ENCODE results near the gene MYO6. TPM values are rescaled to one million over a fixed set of nuclear protein-coding genes. Genes with fewer than 3 reads are reported as not detected.

The MYO6 gene
- total RNA-seq, 1 experiment from 2014 or later, result 122 TPM

- H3K4me1 Mint-ChIP-seq (ENCODE audit: low read depth, unreplicated experiment), result no peaks in the 10 kb centered on the region
- no TSS peak for BruUV-seq (replicated peaks)
- peaks cover 20% of the 10 kb centered on the region for H3K27me3 Mint-ChIP-seq (ENCODE audit: unreplicated experiment)
- H3K27ac Mint-ChIP-seq (ENCODE audit: unreplicated experiment), result no peak overlapping the region
- no peak for DNase-seq
- CTCF ChIA-PET, result no interaction called here
- TF ChIP-seq, protein P1, sequence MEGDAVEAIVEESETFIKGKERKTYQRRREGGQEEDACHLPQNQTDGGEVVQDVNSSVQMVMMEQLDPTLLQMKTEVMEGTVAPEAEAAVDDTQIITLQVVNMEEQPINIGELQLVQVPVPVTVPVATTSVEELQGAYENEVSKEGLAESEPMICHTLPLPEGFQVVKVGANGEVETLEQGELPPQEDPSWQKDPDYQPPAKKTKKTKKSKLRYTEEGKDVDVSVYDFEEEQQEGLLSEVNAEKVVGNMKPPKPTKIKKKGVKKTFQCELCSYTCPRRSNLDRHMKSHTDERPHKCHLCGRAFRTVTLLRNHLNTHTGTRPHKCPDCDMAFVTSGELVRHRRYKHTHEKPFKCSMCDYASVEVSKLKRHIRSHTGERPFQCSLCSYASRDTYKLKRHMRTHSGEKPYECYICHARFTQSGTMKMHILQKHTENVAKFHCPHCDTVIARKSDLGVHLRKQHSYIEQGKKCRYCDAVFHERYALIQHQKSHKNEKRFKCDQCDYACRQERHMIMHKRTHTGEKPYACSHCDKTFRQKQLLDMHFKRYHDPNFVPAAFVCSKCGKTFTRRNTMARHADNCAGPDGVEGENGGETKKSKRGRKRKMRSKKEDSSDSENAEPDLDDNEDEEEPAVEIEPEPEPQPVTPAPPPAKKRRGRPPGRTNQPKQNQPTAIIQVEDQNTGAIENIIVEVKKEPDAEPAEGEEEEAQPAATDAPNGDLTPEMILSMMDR (IDR thresholded peaks at IDR 0.05; ENCODE audit: unreplicated experiment), result no peak
- intact Hi-C loops (cut with micrococcal nuclease; ENCODE audit: unreplicated experiment), result no loop called here
- no peak overlapping the region for H3K4me3 Mint-ChIP-seq (ENCODE audit: low read depth, unreplicated experiment)
- H3K36me3 Mint-ChIP-seq (ENCODE audit: insufficient read depth, unreplicated experiment), result no peaks in the 10 kb centered on the region
- H3K9me3 Mint-ChIP-seq (ENCODE audit: low read depth, unreplicated experiment), result no peaks in the 10 kb centered on the region
These were observed 191.5 kb downstream of the MYO6 start for GRCh38 chr6:75940564-75940963.

- Mint-ChIP-seq H3K9me3 (ENCODE audit: low read depth, unreplicated experiment) (no peaks in the 10 kb centered on the region), H3K4me3 (ENCODE audit: low read depth, unreplicated experiment) (no peak overlapping the region), H3K27me3 (ENCODE audit: unreplicated experiment) (peaks cover 20% of the 10 kb centered on the region), H3K36me3 (ENCODE audit: insufficient read depth, unreplicated experiment) (no peaks in the 10 kb centered on the region), H3K4me1 (ENCODE audit: low read depth, unreplicated experiment) (no peaks in the 10 kb centered on the region), H3K27ac (ENCODE audit: unreplicated experiment) (no peak overlapping the region)
- CTCF ChIA-PET, result no interaction called here
- intact Hi-C loops (cut with micrococcal nuclease; ENCODE audit: unreplicated experiment), result no loop called here
- no peak for DNase-seq
- no TSS peak for BruUV-seq (replicated peaks)
- TF ChIP-seq, protein P1 (IDR thresholded peaks at IDR 0.05; ENCODE audit: unreplicated experiment), result no peak
These were observed 192.5 kb downstream of the MYO6 start for GRCh38 chr6:75941509-75941908.

DNA sequence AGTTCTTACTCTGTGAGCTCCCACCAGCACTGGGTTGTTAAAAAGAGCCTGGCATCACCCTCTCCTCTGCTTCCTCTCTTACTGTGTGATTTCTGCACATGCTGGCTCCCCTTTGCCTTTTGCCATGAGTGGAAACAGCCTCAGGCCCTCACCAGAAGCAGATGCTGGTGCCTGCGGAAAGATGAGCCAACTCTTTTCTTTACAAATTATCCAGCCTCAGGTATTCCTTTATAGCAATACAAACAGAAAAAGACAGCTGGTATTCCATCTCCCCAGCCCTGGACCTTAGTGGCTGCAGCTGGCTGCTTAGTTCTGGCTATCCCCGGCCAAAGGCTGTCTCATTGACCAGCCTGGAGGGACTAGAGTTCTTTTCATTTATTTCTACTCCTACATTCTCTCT lies 194.3 kb downstream of the MYO6 start:
- Mint-ChIP-seq H3K27me3 (ENCODE audit: unreplicated experiment) (peaks cover 20% of the 10 kb centered on the region), H3K36me3 (ENCODE audit: insufficient read depth, unreplicated experiment) (no peaks in the 10 kb centered on the region), H3K27ac (ENCODE audit: unreplicated experiment) (no peak overlapping the region), H3K4me3 (ENCODE audit: low read depth, unreplicated experiment) (no peak overlapping the region), H3K9me3 (ENCODE audit: low read depth, unreplicated experiment) (no peaks in the 10 kb centered on the region), H3K4me1 (ENCODE audit: low read depth, unreplicated experiment) (no peaks in the 10 kb centered on the region)
- BruUV-seq (replicated peaks), result no TSS peak
- DNase-seq, result no peak
- TF ChIP-seq, protein P1 (IDR thresholded peaks at IDR 0.05; ENCODE audit: unreplicated experiment), result no peak
- CTCF ChIA-PET, result no interaction called here
- intact Hi-C loops (cut with micrococcal nuclease; ENCODE audit: unreplicated experiment), result no loop called here

DNA sequence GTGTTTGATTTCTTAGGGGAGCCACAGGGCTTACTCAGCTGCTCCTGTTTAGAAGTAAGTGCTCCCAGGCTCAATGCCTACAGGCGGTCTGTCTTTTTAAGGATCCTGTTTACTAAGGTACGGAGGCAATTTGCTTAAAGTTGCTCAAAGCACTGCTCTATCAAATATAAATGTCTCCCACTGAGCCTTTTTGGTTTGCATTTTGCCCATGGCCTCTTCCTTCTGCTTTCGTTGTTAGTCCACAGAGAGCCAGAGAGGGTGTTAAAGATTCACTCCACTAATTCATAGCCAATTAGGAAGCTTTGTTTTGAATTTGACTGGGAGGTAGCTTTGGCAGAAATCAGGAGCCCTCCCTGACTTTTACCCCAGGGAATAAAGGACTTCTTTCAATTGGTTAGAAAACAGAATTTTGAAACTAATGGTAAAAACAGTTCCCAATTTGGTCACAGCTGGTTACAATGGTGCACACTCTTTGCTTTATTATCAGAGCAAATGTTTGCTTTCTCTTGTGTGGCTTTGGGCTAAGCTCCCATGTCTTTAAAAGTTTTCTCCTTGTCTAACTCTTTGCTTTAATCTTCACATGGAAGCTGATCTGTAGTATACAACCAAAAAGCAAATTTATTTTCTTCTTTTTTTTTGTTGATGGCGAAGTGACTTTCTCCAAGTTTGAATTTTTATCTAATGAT lies 197.2 kb downstream of the MYO6 start:
- intact Hi-C loops (cut with micrococcal nuclease; ENCODE audit: unreplicated experiment), result no loop called here
- TF ChIP-seq, protein P1 (IDR thresholded peaks at IDR 0.05; ENCODE audit: unreplicated experiment), result no peak
- no peak for DNase-seq
- Mint-ChIP-seq H3K27me3 (ENCODE audit: unreplicated experiment) (peaks cover 20% of the 10 kb centered on the region), H3K27ac (ENCODE audit: unreplicated experiment) (no peak overlapping the region), H3K9me3 (ENCODE audit: low read depth, unreplicated experiment) (no peaks in the 10 kb centered on the region), H3K4me1 (ENCODE audit: low read depth, unreplicated experiment) (peaks cover 7% of the 10 kb centered on the region), H3K36me3 (ENCODE audit: insufficient read depth, unreplicated experiment) (no peaks in the 10 kb centered on the region), H3K4me3 (ENCODE audit: low read depth, unreplicated experiment) (no peak overlapping the region)
- CTCF ChIA-PET, result no interaction called here
- BruUV-seq (replicated peaks), result no TSS peak

Data from Calu3 (cell line).